Measurements from ENCODE around the gene FLVCR1. TPM values are rescaled to one million over a fixed set of nuclear protein-coding genes. Genes with fewer than 3 reads are reported as not detected.

Gene FLVCR1
- total RNA-seq, 2 experiments from 2014 or later: 16.5 to 22.4 TPM

- intact Hi-C loops (cut with micrococcal nuclease; ENCODE audit: unreplicated experiment): loop anchor here (5.0 kb wide), 1 partner anchor 81 kb away; no protein-coding TSS in a partner anchor
- H2AFZ ChIP-seq (ENCODE audit: low read length): no peak overlapping the region
These were observed 58.5 kb downstream of the FLVCR1 start for GRCh38 chr1:212916481-212917133.

GRCh38 chr1:212917134-212917485 is 59.0 kb downstream of the FLVCR1 start:
- TF ChIP-seq CTCF (conservative IDR thresholded peaks at IDR 0.05; ENCODE audit: low read length) (no peak), EZH2phosphoT487 (IDR thresholded peaks at IDR 0.05; ENCODE audit: borderline replicate concordance, low read depth, low read length) (no peak)
- CTCF ChIA-PET (ENCODE audit: unreplicated experiment): no interaction called here
- POLR2A ChIA-PET: interaction anchor here (0.6 to 0.7 kb wide), 2 partner anchors 55 to 107 kb away, joined by 3 to 9 read pairs; no protein-coding TSS in a partner anchor
- no TSS peak for BruUV-seq (replicated peaks)
- intact Hi-C loops (cut with micrococcal nuclease; ENCODE audit: unreplicated experiment): loop anchor here (5.0 kb wide), 1 partner anchor 80 kb away; no protein-coding TSS in a partner anchor
- no peaks in the 10 kb centered on the region for H3K9me2 ChIP-seq (ENCODE audit: insufficient read depth, low read length)
- no peaks in the 10 kb centered on the region for H3K79me2 ChIP-seq (ENCODE audit: insufficient read depth, low read depth, low read length)
- H2AFZ ChIP-seq (ENCODE audit: low read length): no peak overlapping the region
- H3K4me2 ChIP-seq (ENCODE audit: low read length): no peak overlapping the region
- no peaks in the 10 kb centered on the region for H4K20me1 ChIP-seq (ENCODE audit: insufficient read depth, low read length)
- H3K4me1 ChIP-seq (ENCODE audit: insufficient read depth, low read length, poor library complexity, severe bottlenecking): peaks cover 13% of the 10 kb centered on the region
- H3K27ac ChIP-seq (ENCODE audit: low read depth, low read length, poor library complexity, severe bottlenecking): no peak overlapping the region
- no peak for DNase-seq (ENCODE audit: low spot score)
- no peaks in the 10 kb centered on the region for H3K36me3 ChIP-seq (ENCODE audit: insufficient read depth, low read length)
- no peak overlapping the region for H3K4me3 ChIP-seq (ENCODE audit: low read depth, low read length, poor library complexity, severe bottlenecking)
- H3K9me3 ChIP-seq (ENCODE audit: low read length): no peaks in the 10 kb centered on the region

More at GRCh38 chr1:212916481-212917133, 58.5 kb downstream of the FLVCR1 start:
- H4K20me1 ChIP-seq (ENCODE audit: insufficient read depth, low read length): no peaks in the 10 kb centered on the region
- TF ChIP-seq EZH2phosphoT487 (IDR thresholded peaks at IDR 0.05; ENCODE audit: borderline replicate concordance, low read depth, low read length) (no peak), CTCF (conservative IDR thresholded peaks at IDR 0.05; ENCODE audit: low read length) (no peak)
- no peaks in the 10 kb centered on the region for H3K36me3 ChIP-seq (ENCODE audit: insufficient read depth, low read length)
- POLR2A ChIA-PET: interaction anchor here (0.6 kb wide), 1 partner anchor 106 kb away, joined by 3 read pairs; no protein-coding TSS in a partner anchor
- H3K79me2 ChIP-seq (ENCODE audit: insufficient read depth, low read depth, low read length): no peaks in the 10 kb centered on the region
- H3K4me2 ChIP-seq (ENCODE audit: low read length): no peak overlapping the region
- BruUV-seq (replicated peaks): no TSS peak
- no peak overlapping the region for H3K27ac ChIP-seq (ENCODE audit: low read depth, low read length, poor library complexity, severe bottlenecking)
- no peak for DNase-seq (ENCODE audit: low spot score)
- no peaks in the 10 kb centered on the region for H3K9me2 ChIP-seq (ENCODE audit: insufficient read depth, low read length)
- no peak overlapping the region for H3K4me3 ChIP-seq (ENCODE audit: low read depth, low read length, poor library complexity, severe bottlenecking)
- CTCF ChIA-PET (ENCODE audit: unreplicated experiment): interaction anchor here (0.6 kb wide), 1 partner anchor 273 kb away, joined by 3 read pairs; no protein-coding TSS in a partner anchor
- no peaks in the 10 kb centered on the region for H3K9me3 ChIP-seq (ENCODE audit: low read length)
- peaks cover 13% of the 10 kb centered on the region for H3K4me1 ChIP-seq (ENCODE audit: insufficient read depth, low read length, poor library complexity, severe bottlenecking)

GRCh38 chr1:212917858-212918257 is 59.8 kb downstream of the FLVCR1 start:
- Histone ChIP-seq H3K9me2 (ENCODE audit: insufficient read depth, low read length) (no peaks in the 10 kb centered on the region), H3K27ac (ENCODE audit: low read depth, low read length, poor library complexity, severe bottlenecking) (no peak overlapping the region), H3K36me3 (ENCODE audit: insufficient read depth, low read length) (no peaks in the 10 kb centered on the region), H2AFZ (ENCODE audit: low read length) (no peak overlapping the region), H3K9me3 (ENCODE audit: low read length) (no peaks in the 10 kb centered on the region), H3K4me3 (ENCODE audit: low read depth, low read length, poor library complexity, severe bottlenecking) (no peak overlapping the region), H3K4me2 (ENCODE audit: low read length) (no peak overlapping the region), H3K79me2 (ENCODE audit: insufficient read depth, low read depth, low read length) (no peaks in the 10 kb centered on the region), H3K4me1 (ENCODE audit: insufficient read depth, low read length, poor library complexity, severe bottlenecking) (peaks cover 13% of the 10 kb centered on the region), H4K20me1 (ENCODE audit: insufficient read depth, low read length) (no peaks in the 10 kb centered on the region)
- TF ChIP-seq EZH2phosphoT487 (IDR thresholded peaks at IDR 0.05; ENCODE audit: borderline replicate concordance, low read depth, low read length) (no peak), CTCF (conservative IDR thresholded peaks at IDR 0.05; ENCODE audit: low read length) (no peak)
- DNase-seq (ENCODE audit: low spot score): no peak
- no TSS peak for BruUV-seq (replicated peaks)
- CTCF ChIA-PET (ENCODE audit: unreplicated experiment): no interaction called here
- intact Hi-C loops (cut with micrococcal nuclease; ENCODE audit: unreplicated experiment): loop anchor here (5.0 kb wide), 1 partner anchor 79 kb away; no protein-coding TSS in a partner anchor
- POLR2A ChIA-PET: interaction anchor here (0.6 to 1.0 kb wide), 3 partner anchors 8 to 55 kb away, joined by 4 to 9 read pairs (median 4); no protein-coding TSS in a partner anchor
